Fibroblast of mammary gland (primary cell): ENCODE measurements around the gene SPSB4.

ENCODE experiments used
- DNase-seq: peaks from one replicate; pipeline ENCODE4 v3.0.0-alpha.2; 2010; ENCODE audit warnings: low read depth
- H3K4me3 ChIP-seq: 2 replicates; pipeline ENCODE4 v1.5.1; 2011; ENCODE audit warnings: low read depth, mild to moderate bottlenecking, low read length, moderate library complexity; ENCODE audit not compliant: control insufficient read depth
- CTCF ChIP-seq: conservative IDR thresholded peaks from 2 replicates; pipeline ENCODE4 v1.5.1; 2011; ENCODE audit warnings: low read depth, low read length, inconsistent platforms; ENCODE audit not compliant: control insufficient read depth, insufficient read depth

Gene SPSB4

GRCh38 chr3:141082064-141082463 is 30.9 kb downstream of the SPSB4 start:
- no peak for DNase-seq

GRCh38 chr3:141083226-141083625 is 32.1 kb downstream of the SPSB4 start:
- no peak for DNase-seq
- TF ChIP-seq CTCF: no peak
- H3K4me3 ChIP-seq: no peak overlapping the region

More at GRCh38 chr3:141082064-141082463, 30.9 kb downstream of the SPSB4 start:
- no peak overlapping the region for H3K4me3 ChIP-seq
- TF ChIP-seq CTCF: no peak

- TF ChIP-seq CTCF: no peak
- no peak for DNase-seq
- H3K4me3 ChIP-seq: no peak overlapping the region
These were observed 32.9 kb downstream of the SPSB4 start for GRCh38 chr3:141083836-141084649.

- no peak for TF ChIP-seq CTCF
- DNase-seq: no peak
- H3K4me3 ChIP-seq: no peak overlapping the region
These were observed 34.4 kb downstream of the SPSB4 start for GRCh38 chr3:141085343-141086070.

GRCh38 chr3:141086188-141086587 is 35.0 kb downstream of the SPSB4 start:
- no peak overlapping the region for H3K4me3 ChIP-seq
- no peak for TF ChIP-seq CTCF
- DNase-seq: no peak

GRCh38 chr3:141087076-141087777 is 36.1 kb downstream of the SPSB4 start:
- DNase-seq: no peak
- no peak overlapping the region for H3K4me3 ChIP-seq
- no peak for TF ChIP-seq CTCF
